ENCODE results near the gene LGALS3BP. TPM values are rescaled to one million over a fixed set of nuclear protein-coding genes. Genes with fewer than 3 reads are reported as not detected.
A peak's percentile ranks its signal among the peaks of the same experiment; 100 is the strongest.

LGALS3BP gene
- total and polyA plus RNA-seq, 2 experiments from 2014 or later: 185 to 213 TPM

DNA sequence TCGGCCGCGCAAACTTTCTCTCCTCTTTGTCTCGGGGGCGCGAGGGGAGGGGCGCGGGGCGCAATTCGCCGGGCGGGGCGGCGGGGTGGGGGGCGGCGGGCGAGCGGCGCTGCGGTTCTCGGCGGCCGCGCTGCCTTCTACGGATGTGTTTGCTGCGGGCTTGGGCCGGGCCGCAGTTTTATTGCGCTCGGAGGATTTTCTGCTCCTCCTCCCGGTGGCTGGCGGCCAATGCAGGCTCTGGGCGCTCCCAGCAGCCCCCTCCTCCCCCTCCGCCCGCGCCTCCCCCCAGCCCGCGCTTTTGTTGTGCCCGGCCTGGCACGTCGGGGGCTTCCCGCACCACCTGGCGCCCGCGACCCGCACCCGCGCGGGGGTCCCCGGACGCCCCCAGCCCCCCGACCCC is 54.5 kb downstream of the LGALS3BP start, which contains the start of gene TIMP2:
Gene TIMP2, minus strand, starts transcription at position 154 of the 400 bp plus-strand sequence. CDS start 299 bp downstream, outside the sequence.
- no peaks in the 10 kb centered on the region for H3K27me3 ChIP-seq
- TF ChIP-seq, protein P1, sequence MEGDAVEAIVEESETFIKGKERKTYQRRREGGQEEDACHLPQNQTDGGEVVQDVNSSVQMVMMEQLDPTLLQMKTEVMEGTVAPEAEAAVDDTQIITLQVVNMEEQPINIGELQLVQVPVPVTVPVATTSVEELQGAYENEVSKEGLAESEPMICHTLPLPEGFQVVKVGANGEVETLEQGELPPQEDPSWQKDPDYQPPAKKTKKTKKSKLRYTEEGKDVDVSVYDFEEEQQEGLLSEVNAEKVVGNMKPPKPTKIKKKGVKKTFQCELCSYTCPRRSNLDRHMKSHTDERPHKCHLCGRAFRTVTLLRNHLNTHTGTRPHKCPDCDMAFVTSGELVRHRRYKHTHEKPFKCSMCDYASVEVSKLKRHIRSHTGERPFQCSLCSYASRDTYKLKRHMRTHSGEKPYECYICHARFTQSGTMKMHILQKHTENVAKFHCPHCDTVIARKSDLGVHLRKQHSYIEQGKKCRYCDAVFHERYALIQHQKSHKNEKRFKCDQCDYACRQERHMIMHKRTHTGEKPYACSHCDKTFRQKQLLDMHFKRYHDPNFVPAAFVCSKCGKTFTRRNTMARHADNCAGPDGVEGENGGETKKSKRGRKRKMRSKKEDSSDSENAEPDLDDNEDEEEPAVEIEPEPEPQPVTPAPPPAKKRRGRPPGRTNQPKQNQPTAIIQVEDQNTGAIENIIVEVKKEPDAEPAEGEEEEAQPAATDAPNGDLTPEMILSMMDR (IDR thresholded peaks at IDR 0.05; ENCODE audit: low read depth, low read length): no peak
- no peaks in the 10 kb centered on the region for H3K36me3 ChIP-seq
- H3K27ac ChIP-seq: no peak within 1 kb of the TSS
- DNase-seq (ENCODE audit: low read depth in 1 of 2, low spot score in 1 of 2): peak; percentile 90 to 91
- H3K9me3 ChIP-seq (ENCODE audit: low read depth): no peaks in the 10 kb centered on the region
- H3K4me3 ChIP-seq: peak within 1 kb of the TSS; percentile 73
- H3K4me1 ChIP-seq (ENCODE audit: low read depth): peaks cover 6% of the 10 kb centered on the region

DNA sequence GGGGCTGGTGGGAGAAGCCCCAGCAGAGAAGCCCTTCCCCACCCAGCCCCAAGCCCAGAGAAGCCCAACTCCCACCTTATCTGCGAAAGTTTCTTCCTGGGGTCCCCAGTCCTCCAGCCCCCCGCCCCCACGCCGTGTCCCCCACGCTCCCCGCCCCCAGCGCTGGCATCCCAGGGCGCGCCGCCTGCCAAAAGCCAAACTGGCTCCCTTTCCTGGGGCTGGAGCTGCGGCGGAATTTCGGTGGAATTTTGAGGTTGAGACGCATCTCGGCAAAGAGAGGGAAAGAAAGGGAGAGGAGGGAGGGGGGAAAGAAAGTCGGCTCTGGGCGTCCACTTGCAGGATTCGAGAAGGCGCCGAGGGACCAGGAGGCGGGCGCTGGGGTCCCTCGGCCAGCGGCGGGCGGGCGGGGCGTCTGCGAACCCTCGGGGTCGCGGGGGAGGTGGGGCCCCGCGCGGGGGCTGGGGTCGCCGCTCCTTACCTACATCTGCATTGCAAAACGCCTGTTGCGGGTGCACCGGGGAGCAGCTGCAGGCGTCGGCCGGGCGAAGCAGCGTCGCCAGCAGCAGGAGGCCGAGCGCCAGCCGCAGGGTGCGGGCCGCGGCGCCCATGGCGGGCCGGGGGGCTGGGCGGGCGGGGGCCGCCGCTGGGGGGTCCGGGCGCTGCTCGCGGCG is 55.1 kb downstream of the LGALS3BP start:
- Histone ChIP-seq H3K4me1 (ENCODE audit: low read depth) (peaks cover 6% of the 10 kb centered on the region), H3K4me3 (peak overlapping the region; percentile 73), H3K27ac (no peak overlapping the region), H3K36me3 (no peaks in the 10 kb centered on the region), H3K9me3 (ENCODE audit: low read depth) (no peaks in the 10 kb centered on the region), H3K27me3 (no peaks in the 10 kb centered on the region)
- peak; percentile 42 to 54 for DNase-seq (ENCODE audit: low read depth in 1 of 2, low spot score in 1 of 2)
- TF ChIP-seq, protein P1 (IDR thresholded peaks at IDR 0.05; ENCODE audit: low read depth, low read length): no peak

DNA sequence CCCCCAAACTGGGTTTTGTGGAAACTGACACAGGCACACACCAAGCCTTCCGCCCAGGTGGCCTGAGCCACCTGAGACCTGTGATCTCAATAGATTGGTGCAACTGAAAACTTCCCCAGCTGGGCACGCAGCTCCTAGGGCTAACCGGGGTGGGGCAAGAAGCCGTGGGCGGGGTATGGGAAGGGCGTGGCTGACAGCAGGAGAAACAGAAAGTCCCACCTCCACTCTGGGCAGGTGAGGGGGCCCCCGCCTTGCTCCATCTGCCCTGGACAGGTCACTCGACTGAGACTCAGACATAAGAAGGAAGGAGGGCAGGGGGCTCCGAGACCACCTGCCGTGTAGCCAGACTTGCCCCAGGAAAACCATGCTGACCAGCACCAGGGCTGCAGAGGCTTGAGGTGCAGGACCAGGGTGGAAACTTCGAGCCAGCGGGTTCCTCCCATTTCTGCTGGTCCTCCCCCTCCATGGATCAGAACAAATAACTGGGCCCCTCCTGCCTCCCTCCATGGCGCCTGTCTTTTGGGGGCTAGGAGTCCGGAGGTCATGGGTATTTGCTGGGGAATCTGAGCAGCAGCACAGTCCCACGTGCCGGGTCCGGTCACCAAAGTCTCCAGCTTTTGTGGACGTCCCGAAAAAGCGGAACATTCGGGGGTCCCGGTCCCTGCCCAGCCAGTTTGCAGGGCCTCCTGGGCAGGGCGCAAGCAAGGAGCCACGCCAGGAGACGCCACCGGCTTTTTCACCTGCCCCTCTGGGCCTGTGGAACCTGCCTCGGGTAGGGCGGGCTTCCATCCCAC is 55.9 kb downstream of the LGALS3BP start:
- H3K27ac ChIP-seq: no peak overlapping the region
- H3K9me3 ChIP-seq (ENCODE audit: low read depth): no peaks in the 10 kb centered on the region
- peak overlapping the region; percentile 73 for H3K4me3 ChIP-seq
- H3K27me3 ChIP-seq: no peaks in the 10 kb centered on the region
- peaks cover 6% of the 10 kb centered on the region for H3K4me1 ChIP-seq (ENCODE audit: low read depth)
- TF ChIP-seq, protein P1 (IDR thresholded peaks at IDR 0.05; ENCODE audit: low read depth, low read length): no peak
- no peaks in the 10 kb centered on the region for H3K36me3 ChIP-seq
- no peak for DNase-seq (ENCODE audit: low read depth in 1 of 2, low spot score in 1 of 2)

DNA sequence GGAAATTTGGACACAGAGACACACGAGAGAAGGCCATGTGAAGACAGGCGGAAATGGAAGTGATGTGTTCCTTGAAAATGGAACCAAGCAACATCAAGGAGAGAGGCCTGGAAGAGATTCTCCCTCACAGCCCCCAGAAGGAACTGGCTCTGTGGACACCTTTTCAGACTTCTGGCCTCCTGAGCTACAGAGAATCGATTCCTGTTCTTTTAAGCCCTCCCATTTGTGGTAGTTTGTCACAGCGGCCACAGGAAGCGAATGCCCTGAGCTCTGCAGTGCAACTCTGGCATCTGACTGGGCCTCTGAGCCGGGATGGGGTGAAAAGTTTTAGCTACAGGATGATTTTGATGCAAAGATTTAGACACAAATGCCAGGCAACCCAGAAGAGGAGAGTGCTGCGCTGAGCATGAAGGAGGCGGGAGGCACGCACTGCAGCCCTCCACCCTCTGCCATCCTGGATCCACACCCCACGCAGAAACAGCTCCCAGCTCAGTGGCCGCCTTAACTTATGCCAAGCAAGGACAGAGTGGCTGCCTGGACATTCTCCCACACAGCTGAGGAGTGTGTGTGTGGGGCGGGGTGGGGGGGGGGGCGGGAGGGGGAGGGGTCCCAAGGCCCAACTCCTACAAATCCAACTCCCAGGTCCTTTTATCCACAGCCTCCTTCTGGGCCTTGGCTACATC is 56.8 kb downstream of the LGALS3BP start:
- Histone ChIP-seq H3K4me3 (no peak overlapping the region), H3K36me3 (no peaks in the 10 kb centered on the region), H3K4me1 (ENCODE audit: low read depth) (peaks cover 6% of the 10 kb centered on the region), H3K9me3 (ENCODE audit: low read depth) (no peaks in the 10 kb centered on the region), H3K27ac (no peak overlapping the region), H3K27me3 (no peaks in the 10 kb centered on the region)
- DNase-seq (ENCODE audit: low read depth in 1 of 2, low spot score in 1 of 2): no peak
- TF ChIP-seq, protein P1 (IDR thresholded peaks at IDR 0.05; ENCODE audit: low read depth, low read length): no peak

DNA sequence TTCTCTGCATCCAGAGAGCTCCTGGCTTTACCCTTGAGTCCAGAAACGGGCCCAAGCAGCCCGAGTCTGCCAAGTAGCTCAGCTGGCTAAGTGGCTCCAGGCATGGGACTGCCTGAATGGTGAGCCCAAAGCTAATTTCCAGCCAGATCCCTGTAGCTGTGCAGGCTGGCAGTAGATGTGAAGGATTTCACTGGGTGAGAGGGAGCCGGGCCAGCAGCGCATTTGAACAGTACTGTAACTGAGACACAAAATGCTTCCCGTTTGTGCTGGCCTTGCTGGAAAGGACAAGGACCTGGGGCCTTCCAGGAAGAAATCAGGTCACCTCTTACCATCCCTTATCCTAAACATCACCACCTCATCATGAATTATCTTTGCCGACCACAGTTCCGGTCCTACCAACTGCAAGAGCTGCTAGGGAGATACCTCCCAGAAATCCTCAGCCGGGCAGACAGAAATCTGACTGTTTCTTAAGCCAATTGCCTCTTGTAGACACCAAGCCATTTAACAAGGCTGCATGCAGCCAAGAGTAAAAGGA is 58.2 kb downstream of the LGALS3BP start:
- H3K27ac ChIP-seq: no peak overlapping the region
- H3K4me3 ChIP-seq: no peak overlapping the region
- H3K4me1 ChIP-seq (ENCODE audit: low read depth): peaks cover 6% of the 10 kb centered on the region
- H3K27me3 ChIP-seq: no peaks in the 10 kb centered on the region
- peak in 1 of 2 donors; percentile 37 for DNase-seq (ENCODE audit: low read depth in 1 of 2, low spot score in 1 of 2)
- TF ChIP-seq, protein P1 (IDR thresholded peaks at IDR 0.05; ENCODE audit: low read depth, low read length): no peak
- no peaks in the 10 kb centered on the region for H3K36me3 ChIP-seq
- no peaks in the 10 kb centered on the region for H3K9me3 ChIP-seq (ENCODE audit: low read depth)

Data from cardiac muscle cell (in vitro differentiated cells and primary cell).